HepG2 (cell line): ENCODE results near the gene GPER1. TPM values are rescaled to one million over a fixed set of nuclear protein-coding genes. Genes with fewer than 3 reads are reported as not detected.

ENCODE experiments used
- CCAR2 ChIP-seq: fragments of 200-400 bp; formaldehyde crosslinking; optimal IDR thresholded peaks from 2 replicates; pipeline ENCODE3; 2018; ENCODE audit warnings: low read depth, mild to moderate bottlenecking, low read length, moderate library complexity
- NCOR1 ChIP-seq: fragments of 200-600 bp; sonication (generic); IDR thresholded peaks from 2 replicates; pipeline ENCODE4 v1.7.0; 2017; ENCODE audit warnings: antibody characterized with exemption, low read length, borderline replicate concordance
- TCF7L2 ChIP-seq: IDR thresholded peaks from 2 replicates; pipeline ENCODE4 v1.6.1; 2011; ENCODE audit warnings: mild to moderate bottlenecking, low read depth, low read length, moderate library complexity
- TRIM24 ChIP-seq: sonication (generic); formaldehyde crosslinking; IDR thresholded peaks from 2 replicates; pipeline ENCODE4 v1.8.0; 2022; ENCODE audit warnings: mild to moderate bottlenecking, missing genetic modification reagents
- ZNF33B ChIP-seq: sonication (generic); formaldehyde crosslinking; IDR thresholded peaks from 2 replicates; pipeline ENCODE4 v1.5.1; 2020; ENCODE audit warnings: mild to moderate bottlenecking, missing genetic modification reagents
- ZNF431 ChIP-seq: sonication (generic); formaldehyde crosslinking; IDR thresholded peaks from 2 replicates; pipeline ENCODE4 v1.9.0; 2022; ENCODE audit warnings: missing genetic modification reagents, low read depth, mild to moderate bottlenecking, borderline replicate concordance
- ZNF572 ChIP-seq: sonication (generic); formaldehyde crosslinking; IDR thresholded peaks from 2 replicates; pipeline ENCODE4 v1.5.1; 2020; ENCODE audit warnings: mild to moderate bottlenecking, missing genetic modification reagents
- ZNF672 ChIP-seq: sonication (generic); formaldehyde crosslinking; IDR thresholded peaks from 2 replicates; pipeline ENCODE4 v1.8.1; 2022; ENCODE audit warnings: missing genetic modification reagents
- ZNF678 ChIP-seq: sonication (generic); formaldehyde crosslinking; IDR thresholded peaks from 2 replicates; pipeline ENCODE4 v1.4.0; 2020; ENCODE audit warnings: mild to moderate bottlenecking, missing genetic modification reagents
- ZNF772 ChIP-seq: sonication (generic); formaldehyde crosslinking; IDR thresholded peaks from 2 replicates; pipeline ENCODE4 v1.5.0; 2020; ENCODE audit warnings: mild to moderate bottlenecking, missing genetic modification reagents
- polyA plus RNA-seq, 8 experiments: library from polyadenylated mRNA; depleted of rRNA in 3 of 8; stranded (reverse) in 7 of 8; unstranded in 1 of 8; fragments of >200 nt; fragmentation: Illumina TruSeq in 4 of 8; extraction: Trizol in 4 of 8; gene quantifications; 2 replicates each; pipeline versions ENCODE4 v1.2.1 to v1.2.3, GENCODE V29; 2011 to 2016; ENCODE audit warnings: low read depth in 4 of 8, missing spikeins in 1 of 8, mixed read lengths in 1 of 8; ENCODE audit not compliant: insufficient read depth in 1 of 8
- total RNA-seq, 5 experiments: library from RNA; depleted of rRNA; stranded (reverse); fragments of >200 nt; fragmentation: Illumina TruSeq; extraction: Trizol; gene quantifications; 2 replicates each; pipeline ENCODE4 v1.2.3, GENCODE V29; 2016; ENCODE audit warnings: low read depth in 1 of 5
- TF ChIP-seq, protein P1 (sequence below): sonication (generic); formaldehyde crosslinking; IDR thresholded peaks from 2 replicates; pipeline ENCODE4 v1.5.0; 2020; ENCODE audit warnings: mild to moderate bottlenecking, missing genetic modification reagents, borderline replicate concordance
- TF ChIP-seq, protein P2 (sequence below): sonication (generic); formaldehyde crosslinking; IDR thresholded peaks from 2 replicates; pipeline ENCODE4 v1.4.0; 2020; ENCODE audit warnings: missing genetic modification reagents
- TF ChIP-seq, protein P3 (sequence below): sonication (generic); formaldehyde crosslinking; IDR thresholded peaks from 2 replicates; pipeline ENCODE4 v1.4.0; 2020; ENCODE audit warnings: missing genetic modification reagents
- TF ChIP-seq, protein P4 (sequence below): sonication (generic); formaldehyde crosslinking; conservative IDR thresholded peaks from 2 replicates; pipeline ENCODE4 v1.4.0; 2020; ENCODE audit warnings: mild to moderate bottlenecking, missing genetic modification reagents, moderate library complexity

The GPER1 gene
- total and polyA plus RNA-seq, 2 of the 13 experiments (the other 11 are each of a cell fraction or from before 2014, with no cell fraction given): 12.7 to 19.7 TPM

DNA sequence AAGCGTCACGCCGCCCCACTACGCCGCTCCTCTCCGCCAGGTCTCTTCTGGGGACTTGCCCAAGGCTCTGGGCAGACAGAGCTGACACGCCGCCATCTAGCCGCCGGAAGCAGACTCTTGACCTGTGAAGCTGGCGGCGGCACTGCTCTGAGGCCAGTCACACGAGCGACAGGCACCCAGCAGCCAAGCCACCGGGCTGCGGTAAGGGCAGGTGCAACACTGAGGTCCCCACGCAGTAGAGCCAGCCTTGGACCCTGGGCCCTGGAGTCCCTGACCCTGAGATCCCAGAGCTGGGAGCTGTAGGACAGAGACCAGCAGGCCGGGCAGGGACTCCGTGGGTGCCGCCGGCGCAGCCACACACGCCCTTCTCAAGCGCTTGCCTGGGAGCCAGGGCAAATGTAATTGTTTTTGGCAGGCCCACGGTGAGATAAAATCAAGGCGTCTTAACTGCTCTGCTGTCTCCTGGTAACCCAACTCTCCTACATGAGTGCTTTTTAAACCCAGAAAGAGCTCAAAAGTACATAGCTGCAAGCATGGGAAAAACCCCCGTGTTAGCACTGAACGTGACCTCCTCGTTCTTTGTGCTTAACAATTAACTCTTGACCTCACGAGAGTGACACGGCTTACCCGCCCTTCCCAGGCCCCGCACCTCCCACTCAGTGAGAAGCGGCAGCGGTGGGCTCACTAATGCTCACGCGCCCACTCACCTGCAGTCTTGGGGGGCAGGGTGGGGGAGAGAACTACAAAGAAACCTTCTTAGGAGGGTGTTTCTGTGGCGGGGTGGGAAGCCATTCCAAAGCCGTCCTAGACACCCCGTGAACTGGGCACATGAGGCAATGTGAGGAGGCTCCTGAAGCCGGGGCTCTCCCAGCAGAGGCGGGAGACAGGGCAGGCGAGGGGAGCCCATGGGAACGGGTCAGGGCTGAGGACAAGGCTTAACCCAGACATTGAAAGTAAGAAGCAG lies 8.5 kb downstream of the GPER1 start (continued):
- TF ChIP-seq, protein P1, sequence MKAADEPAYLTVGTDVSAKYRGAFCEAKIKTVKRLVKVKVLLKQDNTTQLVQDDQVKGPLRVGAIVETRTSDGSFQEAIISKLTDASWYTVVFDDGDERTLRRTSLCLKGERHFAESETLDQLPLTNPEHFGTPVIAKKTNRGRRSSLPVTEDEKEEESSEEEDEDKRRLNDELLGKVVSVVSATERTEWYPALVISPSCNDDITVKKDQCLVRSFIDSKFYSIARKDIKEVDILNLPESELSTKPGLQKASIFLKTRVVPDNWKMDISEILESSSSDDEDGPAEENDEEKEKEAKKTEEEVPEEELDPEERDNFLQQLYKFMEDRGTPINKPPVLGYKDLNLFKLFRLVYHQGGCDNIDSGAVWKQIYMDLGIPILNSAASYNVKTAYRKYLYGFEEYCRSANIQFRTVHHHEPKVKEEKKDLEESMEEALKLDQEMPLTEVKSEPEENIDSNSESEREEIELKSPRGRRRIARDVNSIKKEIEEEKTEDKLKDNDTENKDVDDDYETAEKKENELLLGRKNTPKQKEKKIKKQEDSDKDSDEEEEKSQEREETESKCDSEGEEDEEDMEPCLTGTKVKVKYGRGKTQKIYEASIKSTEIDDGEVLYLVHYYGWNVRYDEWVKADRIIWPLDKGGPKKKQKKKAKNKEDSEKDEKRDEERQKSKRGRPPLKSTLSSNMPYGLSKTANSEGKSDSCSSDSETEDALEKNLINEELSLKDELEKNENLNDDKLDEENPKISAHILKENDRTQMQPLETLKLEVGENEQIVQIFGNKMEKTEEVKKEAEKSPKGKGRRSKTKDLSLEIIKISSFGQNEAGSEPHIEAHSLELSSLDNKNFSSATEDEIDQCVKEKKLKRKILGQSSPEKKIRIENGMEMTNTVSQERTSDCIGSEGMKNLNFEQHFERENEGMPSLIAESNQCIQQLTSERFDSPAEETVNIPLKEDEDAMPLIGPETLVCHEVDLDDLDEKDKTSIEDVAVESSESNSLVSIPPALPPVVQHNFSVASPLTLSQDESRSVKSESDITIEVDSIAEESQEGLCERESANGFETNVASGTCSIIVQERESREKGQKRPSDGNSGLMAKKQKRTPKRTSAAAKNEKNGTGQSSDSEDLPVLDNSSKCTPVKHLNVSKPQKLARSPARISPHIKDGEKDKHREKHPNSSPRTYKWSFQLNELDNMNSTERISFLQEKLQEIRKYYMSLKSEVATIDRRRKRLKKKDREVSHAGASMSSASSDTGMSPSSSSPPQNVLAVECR (CRISPR knock-in tag): peak; percentile 14; the same call in 1 of the 2 replicates
- TF ChIP-seq ZNF678 (CRISPR knock-in tag) (no peak), ZNF33B (CRISPR knock-in tag) (no peak), ZNF572 (CRISPR knock-in tag) (no peak), TRIM24 (CRISPR knock-in tag) (no peak), ZNF772 (CRISPR knock-in tag) (no peak), TCF7L2 (no peak), ZNF431 (CRISPR knock-in tag) (no peak), ZNF672 (CRISPR knock-in tag) (no peak), NCOR1 (no peak; the same call in 1 of the 2 replicates), CCAR2 (no peak)
- TF ChIP-seq, protein P2, sequence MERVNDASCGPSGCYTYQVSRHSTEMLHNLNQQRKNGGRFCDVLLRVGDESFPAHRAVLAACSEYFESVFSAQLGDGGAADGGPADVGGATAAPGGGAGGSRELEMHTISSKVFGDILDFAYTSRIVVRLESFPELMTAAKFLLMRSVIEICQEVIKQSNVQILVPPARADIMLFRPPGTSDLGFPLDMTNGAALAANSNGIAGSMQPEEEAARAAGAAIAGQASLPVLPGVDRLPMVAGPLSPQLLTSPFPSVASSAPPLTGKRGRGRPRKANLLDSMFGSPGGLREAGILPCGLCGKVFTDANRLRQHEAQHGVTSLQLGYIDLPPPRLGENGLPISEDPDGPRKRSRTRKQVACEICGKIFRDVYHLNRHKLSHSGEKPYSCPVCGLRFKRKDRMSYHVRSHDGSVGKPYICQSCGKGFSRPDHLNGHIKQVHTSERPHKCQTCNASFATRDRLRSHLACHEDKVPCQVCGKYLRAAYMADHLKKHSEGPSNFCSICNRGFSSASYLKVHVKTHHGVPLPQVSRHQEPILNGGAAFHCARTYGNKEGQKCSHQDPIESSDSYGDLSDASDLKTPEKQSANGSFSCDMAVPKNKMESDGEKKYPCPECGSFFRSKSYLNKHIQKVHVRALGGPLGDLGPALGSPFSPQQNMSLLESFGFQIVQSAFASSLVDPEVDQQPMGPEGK: 0 out of 2 replicates have a peak, but pooled peaks have one; percentile 22
- TF ChIP-seq, protein P3, sequence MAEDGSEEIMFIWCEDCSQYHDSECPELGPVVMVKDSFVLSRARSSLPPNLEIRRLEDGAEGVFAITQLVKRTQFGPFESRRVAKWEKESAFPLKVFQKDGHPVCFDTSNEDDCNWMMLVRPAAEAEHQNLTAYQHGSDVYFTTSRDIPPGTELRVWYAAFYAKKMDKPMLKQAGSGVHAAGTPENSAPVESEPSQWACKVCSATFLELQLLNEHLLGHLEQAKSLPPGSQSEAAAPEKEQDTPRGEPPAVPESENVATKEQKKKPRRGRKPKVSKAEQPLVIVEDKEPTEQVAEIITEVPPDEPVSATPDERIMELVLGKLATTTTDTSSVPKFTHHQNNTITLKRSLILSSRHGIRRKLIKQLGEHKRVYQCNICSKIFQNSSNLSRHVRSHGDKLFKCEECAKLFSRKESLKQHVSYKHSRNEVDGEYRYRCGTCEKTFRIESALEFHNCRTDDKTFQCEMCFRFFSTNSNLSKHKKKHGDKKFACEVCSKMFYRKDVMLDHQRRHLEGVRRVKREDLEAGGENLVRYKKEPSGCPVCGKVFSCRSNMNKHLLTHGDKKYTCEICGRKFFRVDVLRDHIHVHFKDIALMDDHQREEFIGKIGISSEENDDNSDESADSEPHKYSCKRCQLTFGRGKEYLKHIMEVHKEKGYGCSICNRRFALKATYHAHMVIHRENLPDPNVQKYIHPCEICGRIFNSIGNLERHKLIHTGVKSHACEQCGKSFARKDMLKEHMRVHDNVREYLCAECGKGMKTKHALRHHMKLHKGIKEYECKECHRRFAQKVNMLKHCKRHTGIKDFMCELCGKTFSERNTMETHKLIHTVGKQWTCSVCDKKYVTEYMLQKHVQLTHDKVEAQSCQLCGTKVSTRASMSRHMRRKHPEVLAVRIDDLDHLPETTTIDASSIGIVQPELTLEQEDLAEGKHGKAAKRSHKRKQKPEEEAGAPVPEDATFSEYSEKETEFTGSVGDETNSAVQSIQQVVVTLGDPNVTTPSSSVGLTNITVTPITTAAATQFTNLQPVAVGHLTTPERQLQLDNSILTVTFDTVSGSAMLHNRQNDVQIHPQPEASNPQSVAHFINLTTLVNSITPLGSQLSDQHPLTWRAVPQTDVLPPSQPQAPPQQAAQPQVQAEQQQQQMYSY (CRISPR knock-in tag): no peak
- TF ChIP-seq, protein P4, sequence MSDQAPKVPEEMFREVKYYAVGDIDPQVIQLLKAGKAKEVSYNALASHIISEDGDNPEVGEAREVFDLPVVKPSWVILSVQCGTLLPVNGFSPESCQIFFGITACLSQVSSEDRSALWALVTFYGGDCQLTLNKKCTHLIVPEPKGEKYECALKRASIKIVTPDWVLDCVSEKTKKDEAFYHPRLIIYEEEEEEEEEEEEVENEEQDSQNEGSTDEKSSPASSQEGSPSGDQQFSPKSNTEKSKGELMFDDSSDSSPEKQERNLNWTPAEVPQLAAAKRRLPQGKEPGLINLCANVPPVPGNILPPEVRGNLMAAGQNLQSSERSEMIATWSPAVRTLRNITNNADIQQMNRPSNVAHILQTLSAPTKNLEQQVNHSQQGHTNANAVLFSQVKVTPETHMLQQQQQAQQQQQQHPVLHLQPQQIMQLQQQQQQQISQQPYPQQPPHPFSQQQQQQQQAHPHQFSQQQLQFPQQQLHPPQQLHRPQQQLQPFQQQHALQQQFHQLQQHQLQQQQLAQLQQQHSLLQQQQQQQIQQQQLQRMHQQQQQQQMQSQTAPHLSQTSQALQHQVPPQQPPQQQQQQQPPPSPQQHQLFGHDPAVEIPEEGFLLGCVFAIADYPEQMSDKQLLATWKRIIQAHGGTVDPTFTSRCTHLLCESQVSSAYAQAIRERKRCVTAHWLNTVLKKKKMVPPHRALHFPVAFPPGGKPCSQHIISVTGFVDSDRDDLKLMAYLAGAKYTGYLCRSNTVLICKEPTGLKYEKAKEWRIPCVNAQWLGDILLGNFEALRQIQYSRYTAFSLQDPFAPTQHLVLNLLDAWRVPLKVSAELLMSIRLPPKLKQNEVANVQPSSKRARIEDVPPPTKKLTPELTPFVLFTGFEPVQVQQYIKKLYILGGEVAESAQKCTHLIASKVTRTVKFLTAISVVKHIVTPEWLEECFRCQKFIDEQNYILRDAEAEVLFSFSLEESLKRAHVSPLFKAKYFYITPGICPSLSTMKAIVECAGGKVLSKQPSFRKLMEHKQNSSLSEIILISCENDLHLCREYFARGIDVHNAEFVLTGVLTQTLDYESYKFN (CRISPR knock-in tag): 0 out of 2 replicates have a peak, but pooled peaks have one; percentile 21
